IMR-90 (cell line): ENCODE data around the gene TFB2M. TPM values are rescaled to one million over a fixed set of nuclear protein-coding genes. Genes with fewer than 3 reads are reported as not detected.

ENCODE experiments used
- ATAC-seq: fragments of 200-7000 bp; cut with Tn5 transposase; 2 replicates; pipeline ENCODE4 v1.9.1; 2020; ENCODE audit warnings: low read depth, mild to moderate bottlenecking, moderate library complexity
- BruUV-seq: library from RNA; stranded (reverse); fragments of 400-500 nt; replicated peaks from 2 replicates; lab custom pipeline; 2021; lab: Mats Ljungman, UMichigan
- CTCF ChIA-PET: fragments of 300-600 bp; formaldehyde crosslinking; extraction: SDS; loops from one replicate; lab custom pipeline; 2021; ENCODE audit warnings: antibody characterized with exemption; lab: Yijun Ruan, JAX
- POLR2A ChIA-PET: fragments of 300-600 bp; sonication (Branson Sonifier 250); formaldehyde crosslinking; loops from one replicate; lab custom pipeline; 2022; ENCODE audit warnings: antibody characterized with exemption; ENCODE audit not compliant: unreplicated experiment; lab: Charles Lee
- DNase-seq: peaks from one replicate; pipeline ENCODE4 v3.0.0; 2013
- H2AFZ ChIP-seq: replicated peaks from 2 replicates; pipeline ENCODE3; 2013; ENCODE audit warnings: low read length, mild to moderate bottlenecking; ENCODE audit not compliant: poor library complexity
- H2AK5ac ChIP-seq: 2 replicates; pipeline ENCODE4 v1.6.1; 2013; ENCODE audit warnings: low read depth, low read length, inconsistent platforms
- H2AK9ac ChIP-seq: replicated peaks from 2 replicates; pipeline ENCODE3; 2013; ENCODE audit warnings: mild to moderate bottlenecking, low read depth, low read length, moderate library complexity; ENCODE audit not compliant: poor library complexity
- H2BK120ac ChIP-seq: 2 replicates; pipeline ENCODE4 v1.6.1; 2013; ENCODE audit warnings: low read depth, low read length, inconsistent platforms
- H2BK15ac ChIP-seq: 3 replicates; pipeline ENCODE4 v1.6.1; 2013; ENCODE audit warnings: low read depth, low read length, inconsistent platforms
- H2BK20ac ChIP-seq: 2 replicates; pipeline ENCODE4 v1.6.1; 2013; ENCODE audit warnings: low read depth, mild to moderate bottlenecking, inconsistent platforms, low read length, moderate library complexity
- H2BK5ac ChIP-seq: 2 replicates; pipeline ENCODE4 v1.6.1; 2013; ENCODE audit warnings: mild to moderate bottlenecking, low read depth, low read length, inconsistent platforms; ENCODE audit not compliant: poor library complexity, severe bottlenecking
- H3K14ac ChIP-seq: replicated peaks from 2 replicates; pipeline ENCODE4 v1.6.1; 2013; ENCODE audit warnings: low read depth, low read length, inconsistent platforms
- H3K18ac ChIP-seq: 2 replicates; pipeline ENCODE4 v1.6.1; 2013; ENCODE audit warnings: low read depth, low read length, control low read depth
- H3K23ac ChIP-seq: 2 replicates; pipeline ENCODE4 v1.6.1; 2013; ENCODE audit warnings: low read depth, low read length, inconsistent platforms
- H3K27ac ChIP-seq: 2 replicates; pipeline ENCODE4 v1.5.1; 2013; ENCODE audit warnings: mild to moderate bottlenecking, control low read depth, low read length; ENCODE audit not compliant: insufficient read depth
- H3K27me3 ChIP-seq: 2 replicates; pipeline ENCODE4 v1.6.1; 2013; ENCODE audit warnings: low read length; ENCODE audit not compliant: control insufficient read depth, insufficient read depth
- H3K36me3 ChIP-seq: 2 replicates; pipeline ENCODE4 v1.6.1; 2013; ENCODE audit warnings: low read length, mixed read lengths; ENCODE audit not compliant: control insufficient read depth, insufficient read depth
- H3K4ac ChIP-seq: 2 replicates; pipeline ENCODE4 v1.6.1; 2013; ENCODE audit warnings: low read depth, low read length, inconsistent platforms
- H3K4me1 ChIP-seq: 2 replicates; pipeline ENCODE4 v1.6.1; 2013; ENCODE audit warnings: low read length, mixed read lengths; ENCODE audit not compliant: control insufficient read depth, insufficient read depth
- H3K4me2 ChIP-seq: 2 replicates; pipeline ENCODE4 v1.6.1; 2013; ENCODE audit warnings: low read depth, mild to moderate bottlenecking, control low read depth, low read length, moderate library complexity
- H3K4me3 ChIP-seq: 2 replicates; pipeline ENCODE4 v1.5.1; 2013; ENCODE audit warnings: low read depth, mild to moderate bottlenecking, control low read depth, low read length, moderate library complexity; ENCODE audit not compliant: insufficient read depth
- H3K56ac ChIP-seq: 2 replicates; pipeline ENCODE4 v1.6.1; 2013; ENCODE audit warnings: low read length, inconsistent platforms; ENCODE audit not compliant: insufficient read depth; ENCODE audit errors: extremely low read depth
- H3K79me1 ChIP-seq, 2 experiments: 2 replicates each; pipeline ENCODE4 v1.6.1; 2013; ENCODE audit warnings: low read length in 2 of 2, inconsistent platforms in 1 of 2, low read depth in 1 of 2
- H3K9ac ChIP-seq: 2 replicates; pipeline ENCODE4 v1.6.1; 2013; ENCODE audit warnings: low read depth, low read length, control low read depth
- H3K9me1 ChIP-seq: 2 replicates; pipeline ENCODE4 v1.6.1; 2013; ENCODE audit warnings: low read length, inconsistent platforms; ENCODE audit not compliant: insufficient read depth
- H3K9me3 ChIP-seq: 2 replicates; pipeline ENCODE4 v1.6.1; 2013; ENCODE audit warnings: low read length; ENCODE audit not compliant: control insufficient read depth, insufficient read depth
- H4K20me1 ChIP-seq: 2 replicates; pipeline ENCODE4 v1.6.1; 2013; ENCODE audit warnings: low read length, inconsistent platforms; ENCODE audit not compliant: insufficient read depth
- H4K5ac ChIP-seq: 2 replicates; pipeline ENCODE4 v1.6.1; 2013; ENCODE audit warnings: mild to moderate bottlenecking, low read depth, low read length, control low read depth
- H4K8ac ChIP-seq, 2 experiments: 2 replicates each; pipeline ENCODE4 v1.6.1; 2013; ENCODE audit warnings: low read depth in 2 of 2, low read length in 2 of 2, control low read depth in 1 of 2, inconsistent platforms in 1 of 2
- H4K91ac ChIP-seq: 2 replicates; pipeline ENCODE4 v1.6.1; 2013; ENCODE audit warnings: low read depth, low read length, inconsistent platforms; ENCODE audit not compliant: insufficient read depth
- BHLHE40 ChIP-seq: fragments of 150-350 bp; IDR thresholded peaks from 2 replicates; pipeline ENCODE4 v1.6.1; 2016; ENCODE audit warnings: mild to moderate bottlenecking, low read depth, low read length
- CEBPB ChIP-seq: IDR thresholded peaks from 2 replicates; pipeline ENCODE4 v1.6.1; 2012; ENCODE audit warnings: low read depth, low read length, improper control_type of control experiment
- CHD1 ChIP-seq: IDR thresholded peaks from 2 replicates; pipeline ENCODE4 v1.6.1; 2012; ENCODE audit warnings: low read depth, low read length, improper control_type of control experiment
- FOS ChIP-seq: fragments of 150-350 bp; IDR thresholded peaks from 2 replicates; pipeline ENCODE4 v1.6.1; 2016; ENCODE audit warnings: low read depth, low read length
- MAFK ChIP-seq: IDR thresholded peaks from 2 replicates; pipeline ENCODE4 v1.6.1; 2012; ENCODE audit warnings: low read depth, low read length, improper control_type of control experiment
- MAZ ChIP-seq: IDR thresholded peaks from 2 replicates; pipeline ENCODE4 v1.6.1; 2012; ENCODE audit warnings: low read depth, mild to moderate bottlenecking, low read length, improper control_type of control experiment, moderate library complexity, borderline replicate concordance
- MXI1 ChIP-seq: IDR thresholded peaks from 2 replicates; pipeline ENCODE4 v1.6.1; 2012; ENCODE audit warnings: low read depth, mild to moderate bottlenecking, low read length, moderate library complexity, borderline replicate concordance
- NFE2L2 ChIP-seq: fragments of 150-350 bp; IDR thresholded peaks from 2 replicates; pipeline ENCODE4 v1.6.1; 2016; ENCODE audit warnings: low read depth, mild to moderate bottlenecking, low read length
- POLR2A ChIP-seq: IDR thresholded peaks from 2 replicates; pipeline ENCODE4 v1.6.1; 2012; ENCODE audit warnings: mild to moderate bottlenecking, low read depth, low read length
- RAD21 ChIP-seq: IDR thresholded peaks from 2 replicates; pipeline ENCODE4 v1.6.1; 2012; ENCODE audit warnings: low read length, improper control_type of control experiment
- RCOR1 ChIP-seq: IDR thresholded peaks from 2 replicates; pipeline ENCODE4 v1.6.1; 2012; ENCODE audit warnings: mild to moderate bottlenecking, low read length, improper control_type of control experiment; ENCODE audit not compliant: insufficient replicate concordance
- RFX5 ChIP-seq: IDR thresholded peaks from 2 replicates; pipeline ENCODE4 v1.8.0; 2012; ENCODE audit warnings: low read depth, mild to moderate bottlenecking, low read length, moderate library complexity
- SMC3 ChIP-seq: fragments of 150-350 bp; IDR thresholded peaks from 2 replicates; pipeline ENCODE4 v1.6.1; 2016; ENCODE audit warnings: low read depth, mild to moderate bottlenecking, antibody characterized with exemption, low read length, moderate library complexity
- WGBS, 2 experiments: methylation state at CpG; one replicate each; pipeline versions ENCODE4 v1.1.5 to v1.1.7; 2013; ENCODE audit warnings: missing lambda C conversion rate in 2 of 2; ENCODE audit not compliant: insufficient read length in 1 of 2; ENCODE audit errors: extremely low coverage in 2 of 2; 5-methylcytosine and 5-hydroxymethylcytosine counted together
- dilution Hi-C: fragments of 300-500 bp; cut with HindIII; formaldehyde crosslinking; loops from one replicate; pipeline ENCODE4 v1.14.3; 2018; ENCODE audit warnings: low sequenced_read_pairs; ENCODE audit not compliant: unreplicated experiment
- in situ Hi-C: fragments of 300-500 bp; cut with MboI; formaldehyde crosslinking; loops from 3 replicates; pipeline ENCODE4 v1.14.3; 2019; ENCODE audit warnings: low sequenced_read_pairs, inconsistent platforms, mixed read lengths
- intact Hi-C: fragments of 100-400 bp; cut with micrococcal nuclease; formaldehyde crosslinking; loops from 2 replicates; pipeline ENCODE4 v1.10.0; 2022
- polyA plus RNA-seq, 3 experiments: library from polyadenylated mRNA; depleted of rRNA; stranded (reverse); fragments of >200 nt; gene quantifications; 2 replicates each; pipeline ENCODE4 v1.2.3, GENCODE V29; 2012; ENCODE audit warnings: low replicate concordance in 1 of 3
- total RNA-seq: library from RNA; depleted of rRNA; stranded (reverse); fragments of >200 nt; gene quantifications from 2 replicates; pipeline ENCODE4 v1.2.3, GENCODE V29; 2012
- TF ChIP-seq, protein P1 (sequence below): fragments of 150-350 bp; IDR thresholded peaks from 2 replicates; pipeline ENCODE4 v1.6.1; 2016; ENCODE audit warnings: low read depth, mild to moderate bottlenecking, low read length, moderate library complexity, borderline replicate concordance
- TF ChIP-seq, protein P2 (sequence below): conservative IDR thresholded peaks from 2 replicates; pipeline ENCODE4 v1.5.1; 2012; ENCODE audit warnings: mild to moderate bottlenecking, low read depth, low read length, improper control_type of control experiment
- TF ChIP-seq, protein P3 (sequence below): fragments of 150-350 bp; IDR thresholded peaks from 2 replicates; pipeline ENCODE4 v1.6.1; 2017; ENCODE audit warnings: mild to moderate bottlenecking, antibody characterized with exemption, low read length, low read depth

TFB2M gene
- total and polyA plus RNA-seq, 2 of the 4 experiments (the other 2 are of a cell fraction), result 13.3 to 15.7 TPM

DNA sequence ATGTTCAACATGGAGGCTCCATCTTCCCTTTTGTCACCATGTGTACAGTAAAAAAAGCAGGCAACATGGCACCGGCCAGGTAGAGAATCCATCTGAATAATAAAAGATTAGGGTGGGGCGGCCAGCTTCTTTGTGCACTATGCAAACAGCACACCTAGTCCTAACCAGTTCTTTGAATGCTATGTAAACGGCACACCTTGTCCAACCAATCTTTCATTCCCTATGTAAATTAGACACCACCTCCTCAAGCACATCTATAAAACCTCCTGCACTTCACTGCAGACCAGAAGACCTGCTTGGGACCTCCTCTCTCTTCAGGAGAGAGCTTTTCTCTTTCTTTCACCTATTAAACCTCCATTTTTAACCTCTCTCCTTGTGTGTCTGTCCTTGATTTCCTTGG is 28.2 kb downstream of the TFB2M start:
- Histone ChIP-seq H3K27me3 (peaks cover 9% of the 10 kb centered on the region), H3K9ac (no peak overlapping the region), H4K91ac (no peak overlapping the region), H3K4me1 (no peaks in the 10 kb centered on the region), H4K5ac (no peak overlapping the region), H2BK120ac (no peak overlapping the region), H2AK5ac (no peak overlapping the region), H3K4ac (no peak overlapping the region), H4K20me1 (no peaks in the 10 kb centered on the region), H3K4me2 (no peak overlapping the region), H3K79me1 (0 out of 4 replicates have a peak, but pooled peaks cover 0 to 3% of the 10 kb centered on the region in 2 experiments), H2AFZ (no peak overlapping the region), H4K8ac (no peak overlapping the region), H3K14ac (no peak overlapping the region), H3K56ac (no peak overlapping the region), H3K18ac (no peak overlapping the region), H2AK9ac (no peak overlapping the region), H3K27ac (no peak overlapping the region), H2BK15ac (no peak overlapping the region), H2BK5ac (no peak overlapping the region), H3K9me3 (no peaks in the 10 kb centered on the region), H2BK20ac (no peak overlapping the region), H3K36me3 (peaks cover 4% of the 10 kb centered on the region), H3K23ac (no peak overlapping the region), H3K9me1 (no peaks in the 10 kb centered on the region), H3K4me3 (no peak overlapping the region)
- ATAC-seq (no peak), DNase-seq (no peak)
- in situ Hi-C loops (no loop called here), dilution Hi-C loops (no loop called here), intact Hi-C loops (no loop called here)
- 95% methylated on average over 2 of the region's 3 CpGs; no CpG with 5 or more reads in 1 of the 2 experiments for WGBS, 2 experiments
- TF ChIP-seq CEBPB, result no peak
- no peak for TF ChIP-seq MAFK
- no peak for TF ChIP-seq RCOR1
- no peak for TF ChIP-seq MAZ
- no peak for TF ChIP-seq RAD21
- TF ChIP-seq SMC3, result no peak
- no peak for TF ChIP-seq CHD1
- no peak for TF ChIP-seq RFX5
- TF ChIP-seq, protein P1, sequence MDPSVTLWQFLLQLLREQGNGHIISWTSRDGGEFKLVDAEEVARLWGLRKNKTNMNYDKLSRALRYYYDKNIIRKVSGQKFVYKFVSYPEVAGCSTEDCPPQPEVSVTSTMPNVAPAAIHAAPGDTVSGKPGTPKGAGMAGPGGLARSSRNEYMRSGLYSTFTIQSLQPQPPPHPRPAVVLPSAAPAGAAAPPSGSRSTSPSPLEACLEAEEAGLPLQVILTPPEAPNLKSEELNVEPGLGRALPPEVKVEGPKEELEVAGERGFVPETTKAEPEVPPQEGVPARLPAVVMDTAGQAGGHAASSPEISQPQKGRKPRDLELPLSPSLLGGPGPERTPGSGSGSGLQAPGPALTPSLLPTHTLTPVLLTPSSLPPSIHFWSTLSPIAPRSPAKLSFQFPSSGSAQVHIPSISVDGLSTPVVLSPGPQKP, result no peak
- TF ChIP-seq FOS, result no peak
- TF ChIP-seq, protein P2, sequence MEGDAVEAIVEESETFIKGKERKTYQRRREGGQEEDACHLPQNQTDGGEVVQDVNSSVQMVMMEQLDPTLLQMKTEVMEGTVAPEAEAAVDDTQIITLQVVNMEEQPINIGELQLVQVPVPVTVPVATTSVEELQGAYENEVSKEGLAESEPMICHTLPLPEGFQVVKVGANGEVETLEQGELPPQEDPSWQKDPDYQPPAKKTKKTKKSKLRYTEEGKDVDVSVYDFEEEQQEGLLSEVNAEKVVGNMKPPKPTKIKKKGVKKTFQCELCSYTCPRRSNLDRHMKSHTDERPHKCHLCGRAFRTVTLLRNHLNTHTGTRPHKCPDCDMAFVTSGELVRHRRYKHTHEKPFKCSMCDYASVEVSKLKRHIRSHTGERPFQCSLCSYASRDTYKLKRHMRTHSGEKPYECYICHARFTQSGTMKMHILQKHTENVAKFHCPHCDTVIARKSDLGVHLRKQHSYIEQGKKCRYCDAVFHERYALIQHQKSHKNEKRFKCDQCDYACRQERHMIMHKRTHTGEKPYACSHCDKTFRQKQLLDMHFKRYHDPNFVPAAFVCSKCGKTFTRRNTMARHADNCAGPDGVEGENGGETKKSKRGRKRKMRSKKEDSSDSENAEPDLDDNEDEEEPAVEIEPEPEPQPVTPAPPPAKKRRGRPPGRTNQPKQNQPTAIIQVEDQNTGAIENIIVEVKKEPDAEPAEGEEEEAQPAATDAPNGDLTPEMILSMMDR, result no peak
- no peak for TF ChIP-seq POLR2A
- no peak for TF ChIP-seq NFE2L2
- TF ChIP-seq, protein P3, sequence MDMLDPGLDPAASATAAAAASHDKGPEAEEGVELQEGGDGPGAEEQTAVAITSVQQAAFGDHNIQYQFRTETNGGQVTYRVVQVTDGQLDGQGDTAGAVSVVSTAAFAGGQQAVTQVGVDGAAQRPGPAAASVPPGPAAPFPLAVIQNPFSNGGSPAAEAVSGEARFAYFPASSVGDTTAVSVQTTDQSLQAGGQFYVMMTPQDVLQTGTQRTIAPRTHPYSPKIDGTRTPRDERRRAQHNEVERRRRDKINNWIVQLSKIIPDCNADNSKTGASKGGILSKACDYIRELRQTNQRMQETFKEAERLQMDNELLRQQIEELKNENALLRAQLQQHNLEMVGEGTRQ, result no peak
- TF ChIP-seq BHLHE40, result no peak
- no peak for TF ChIP-seq MXI1
- POLR2A ChIA-PET, result no interaction called here
- CTCF ChIA-PET, result no interaction called here
- no TSS peak for BruUV-seq
